IMR-90 (cell line): ENCODE data around the gene RNF14. TPM values are rescaled to one million over a fixed set of nuclear protein-coding genes. Genes with fewer than 3 reads are reported as not detected.

Experiments used
- ATAC-seq: fragments of 200-7000 bp; cut with Tn5 transposase; 2 replicates; pipeline ENCODE4 v1.9.1; 2020; ENCODE audit warnings: low read depth, mild to moderate bottlenecking, moderate library complexity
- BruUV-seq: library from RNA; stranded (reverse); fragments of 400-500 nt; replicated peaks from 2 replicates; lab custom pipeline; 2021; lab: Mats Ljungman, UMichigan
- CTCF ChIA-PET: fragments of 300-600 bp; formaldehyde crosslinking; extraction: SDS; loops from one replicate; lab custom pipeline; 2021; ENCODE audit warnings: antibody characterized with exemption; lab: Yijun Ruan, JAX
- POLR2A ChIA-PET: fragments of 300-600 bp; sonication (Branson Sonifier 250); formaldehyde crosslinking; loops from one replicate; lab custom pipeline; 2022; ENCODE audit warnings: antibody characterized with exemption; ENCODE audit not compliant: unreplicated experiment; lab: Charles Lee
- DNase-seq: peaks from one replicate; pipeline ENCODE4 v3.0.0; 2013
- H2AFZ ChIP-seq: replicated peaks from 2 replicates; pipeline ENCODE3; 2013; ENCODE audit warnings: low read length, mild to moderate bottlenecking; ENCODE audit not compliant: poor library complexity
- H2AK5ac ChIP-seq: 2 replicates; pipeline ENCODE4 v1.6.1; 2013; ENCODE audit warnings: low read depth, low read length, inconsistent platforms
- H2AK9ac ChIP-seq: replicated peaks from 2 replicates; pipeline ENCODE3; 2013; ENCODE audit warnings: mild to moderate bottlenecking, low read depth, low read length, moderate library complexity; ENCODE audit not compliant: poor library complexity
- H2BK120ac ChIP-seq: 2 replicates; pipeline ENCODE4 v1.6.1; 2013; ENCODE audit warnings: low read depth, low read length, inconsistent platforms
- H2BK15ac ChIP-seq: 3 replicates; pipeline ENCODE4 v1.6.1; 2013; ENCODE audit warnings: low read depth, low read length, inconsistent platforms
- H2BK20ac ChIP-seq: 2 replicates; pipeline ENCODE4 v1.6.1; 2013; ENCODE audit warnings: low read depth, mild to moderate bottlenecking, inconsistent platforms, low read length, moderate library complexity
- H2BK5ac ChIP-seq: 2 replicates; pipeline ENCODE4 v1.6.1; 2013; ENCODE audit warnings: mild to moderate bottlenecking, low read depth, low read length, inconsistent platforms; ENCODE audit not compliant: poor library complexity, severe bottlenecking
- H3K14ac ChIP-seq: replicated peaks from 2 replicates; pipeline ENCODE4 v1.6.1; 2013; ENCODE audit warnings: low read depth, low read length, inconsistent platforms
- H3K18ac ChIP-seq: 2 replicates; pipeline ENCODE4 v1.6.1; 2013; ENCODE audit warnings: low read depth, low read length, control low read depth
- H3K23ac ChIP-seq: 2 replicates; pipeline ENCODE4 v1.6.1; 2013; ENCODE audit warnings: low read depth, low read length, inconsistent platforms
- H3K27ac ChIP-seq: 2 replicates; pipeline ENCODE4 v1.5.1; 2013; ENCODE audit warnings: mild to moderate bottlenecking, control low read depth, low read length; ENCODE audit not compliant: insufficient read depth
- H3K27me3 ChIP-seq: 2 replicates; pipeline ENCODE4 v1.6.1; 2013; ENCODE audit warnings: low read length; ENCODE audit not compliant: control insufficient read depth, insufficient read depth
- H3K36me3 ChIP-seq: 2 replicates; pipeline ENCODE4 v1.6.1; 2013; ENCODE audit warnings: low read length, mixed read lengths; ENCODE audit not compliant: control insufficient read depth, insufficient read depth
- H3K4ac ChIP-seq: 2 replicates; pipeline ENCODE4 v1.6.1; 2013; ENCODE audit warnings: low read depth, low read length, inconsistent platforms
- H3K4me1 ChIP-seq: 2 replicates; pipeline ENCODE4 v1.6.1; 2013; ENCODE audit warnings: low read length, mixed read lengths; ENCODE audit not compliant: control insufficient read depth, insufficient read depth
- H3K4me2 ChIP-seq: 2 replicates; pipeline ENCODE4 v1.6.1; 2013; ENCODE audit warnings: low read depth, mild to moderate bottlenecking, control low read depth, low read length, moderate library complexity
- H3K4me3 ChIP-seq: 2 replicates; pipeline ENCODE4 v1.5.1; 2013; ENCODE audit warnings: low read depth, mild to moderate bottlenecking, control low read depth, low read length, moderate library complexity; ENCODE audit not compliant: insufficient read depth
- H3K56ac ChIP-seq: 2 replicates; pipeline ENCODE4 v1.6.1; 2013; ENCODE audit warnings: low read length, inconsistent platforms; ENCODE audit not compliant: insufficient read depth; ENCODE audit errors: extremely low read depth
- H3K79me1 ChIP-seq, 2 experiments: 2 replicates each; pipeline ENCODE4 v1.6.1; 2013; ENCODE audit warnings: low read length in 2 of 2, inconsistent platforms in 1 of 2, low read depth in 1 of 2
- H3K9ac ChIP-seq: 2 replicates; pipeline ENCODE4 v1.6.1; 2013; ENCODE audit warnings: low read depth, low read length, control low read depth
- H3K9me1 ChIP-seq: 2 replicates; pipeline ENCODE4 v1.6.1; 2013; ENCODE audit warnings: low read length, inconsistent platforms; ENCODE audit not compliant: insufficient read depth
- H3K9me3 ChIP-seq: 2 replicates; pipeline ENCODE4 v1.6.1; 2013; ENCODE audit warnings: low read length; ENCODE audit not compliant: control insufficient read depth, insufficient read depth
- H4K20me1 ChIP-seq: 2 replicates; pipeline ENCODE4 v1.6.1; 2013; ENCODE audit warnings: low read length, inconsistent platforms; ENCODE audit not compliant: insufficient read depth
- H4K5ac ChIP-seq: 2 replicates; pipeline ENCODE4 v1.6.1; 2013; ENCODE audit warnings: mild to moderate bottlenecking, low read depth, low read length, control low read depth
- H4K8ac ChIP-seq, 2 experiments: 2 replicates each; pipeline ENCODE4 v1.6.1; 2013; ENCODE audit warnings: low read depth in 2 of 2, low read length in 2 of 2, control low read depth in 1 of 2, inconsistent platforms in 1 of 2
- H4K91ac ChIP-seq: 2 replicates; pipeline ENCODE4 v1.6.1; 2013; ENCODE audit warnings: low read depth, low read length, inconsistent platforms; ENCODE audit not compliant: insufficient read depth
- BHLHE40 ChIP-seq: fragments of 150-350 bp; IDR thresholded peaks from 2 replicates; pipeline ENCODE4 v1.6.1; 2016; ENCODE audit warnings: mild to moderate bottlenecking, low read depth, low read length
- CEBPB ChIP-seq: IDR thresholded peaks from 2 replicates; pipeline ENCODE4 v1.6.1; 2012; ENCODE audit warnings: low read depth, low read length, improper control_type of control experiment
- CHD1 ChIP-seq: IDR thresholded peaks from 2 replicates; pipeline ENCODE4 v1.6.1; 2012; ENCODE audit warnings: low read depth, low read length, improper control_type of control experiment
- FOS ChIP-seq: fragments of 150-350 bp; IDR thresholded peaks from 2 replicates; pipeline ENCODE4 v1.6.1; 2016; ENCODE audit warnings: low read depth, low read length
- MAFK ChIP-seq: IDR thresholded peaks from 2 replicates; pipeline ENCODE4 v1.6.1; 2012; ENCODE audit warnings: low read depth, low read length, improper control_type of control experiment
- MAZ ChIP-seq: IDR thresholded peaks from 2 replicates; pipeline ENCODE4 v1.6.1; 2012; ENCODE audit warnings: low read depth, mild to moderate bottlenecking, low read length, improper control_type of control experiment, moderate library complexity, borderline replicate concordance
- MXI1 ChIP-seq: IDR thresholded peaks from 2 replicates; pipeline ENCODE4 v1.6.1; 2012; ENCODE audit warnings: low read depth, mild to moderate bottlenecking, low read length, moderate library complexity, borderline replicate concordance
- NFE2L2 ChIP-seq: fragments of 150-350 bp; IDR thresholded peaks from 2 replicates; pipeline ENCODE4 v1.6.1; 2016; ENCODE audit warnings: low read depth, mild to moderate bottlenecking, low read length
- POLR2A ChIP-seq: IDR thresholded peaks from 2 replicates; pipeline ENCODE4 v1.6.1; 2012; ENCODE audit warnings: mild to moderate bottlenecking, low read depth, low read length
- RAD21 ChIP-seq: IDR thresholded peaks from 2 replicates; pipeline ENCODE4 v1.6.1; 2012; ENCODE audit warnings: low read length, improper control_type of control experiment
- RCOR1 ChIP-seq: IDR thresholded peaks from 2 replicates; pipeline ENCODE4 v1.6.1; 2012; ENCODE audit warnings: mild to moderate bottlenecking, low read length, improper control_type of control experiment; ENCODE audit not compliant: insufficient replicate concordance
- RFX5 ChIP-seq: IDR thresholded peaks from 2 replicates; pipeline ENCODE4 v1.8.0; 2012; ENCODE audit warnings: low read depth, mild to moderate bottlenecking, low read length, moderate library complexity
- SMC3 ChIP-seq: fragments of 150-350 bp; IDR thresholded peaks from 2 replicates; pipeline ENCODE4 v1.6.1; 2016; ENCODE audit warnings: low read depth, mild to moderate bottlenecking, antibody characterized with exemption, low read length, moderate library complexity
- WGBS, 2 experiments: methylation state at CpG; one replicate each; pipeline versions ENCODE4 v1.1.5 to v1.1.7; 2013; ENCODE audit warnings: missing lambda C conversion rate in 2 of 2; ENCODE audit not compliant: insufficient read length in 1 of 2; ENCODE audit errors: extremely low coverage in 2 of 2; 5-methylcytosine and 5-hydroxymethylcytosine counted together
- dilution Hi-C: fragments of 300-500 bp; cut with HindIII; formaldehyde crosslinking; loops from one replicate; pipeline ENCODE4 v1.14.3; 2018; ENCODE audit warnings: low sequenced_read_pairs; ENCODE audit not compliant: unreplicated experiment
- in situ Hi-C: fragments of 300-500 bp; cut with MboI; formaldehyde crosslinking; loops from 3 replicates; pipeline ENCODE4 v1.14.3; 2019; ENCODE audit warnings: low sequenced_read_pairs, inconsistent platforms, mixed read lengths
- intact Hi-C: fragments of 100-400 bp; cut with micrococcal nuclease; formaldehyde crosslinking; loops from 2 replicates; pipeline ENCODE4 v1.10.0; 2022
- polyA plus RNA-seq, 3 experiments: library from polyadenylated mRNA; depleted of rRNA; stranded (reverse); fragments of >200 nt; gene quantifications; 2 replicates each; pipeline ENCODE4 v1.2.3, GENCODE V29; 2012; ENCODE audit warnings: low replicate concordance in 1 of 3
- total RNA-seq: library from RNA; depleted of rRNA; stranded (reverse); fragments of >200 nt; gene quantifications from 2 replicates; pipeline ENCODE4 v1.2.3, GENCODE V29; 2012
- TF ChIP-seq, protein P1 (sequence below): conservative IDR thresholded peaks from 2 replicates; pipeline ENCODE4 v1.5.1; 2012; ENCODE audit warnings: mild to moderate bottlenecking, low read depth, low read length, improper control_type of control experiment
- TF ChIP-seq, protein P2 (sequence below): fragments of 150-350 bp; IDR thresholded peaks from 2 replicates; pipeline ENCODE4 v1.6.1; 2016; ENCODE audit warnings: low read depth, mild to moderate bottlenecking, low read length, moderate library complexity, borderline replicate concordance
- TF ChIP-seq, protein P3 (sequence below): fragments of 150-350 bp; IDR thresholded peaks from 2 replicates; pipeline ENCODE4 v1.6.1; 2017; ENCODE audit warnings: mild to moderate bottlenecking, antibody characterized with exemption, low read length, low read depth

RNF14 gene
- total and polyA plus RNA-seq, 2 of the 4 experiments (the other 2 are of a cell fraction), result 36.1 to 106 TPM

DNA sequence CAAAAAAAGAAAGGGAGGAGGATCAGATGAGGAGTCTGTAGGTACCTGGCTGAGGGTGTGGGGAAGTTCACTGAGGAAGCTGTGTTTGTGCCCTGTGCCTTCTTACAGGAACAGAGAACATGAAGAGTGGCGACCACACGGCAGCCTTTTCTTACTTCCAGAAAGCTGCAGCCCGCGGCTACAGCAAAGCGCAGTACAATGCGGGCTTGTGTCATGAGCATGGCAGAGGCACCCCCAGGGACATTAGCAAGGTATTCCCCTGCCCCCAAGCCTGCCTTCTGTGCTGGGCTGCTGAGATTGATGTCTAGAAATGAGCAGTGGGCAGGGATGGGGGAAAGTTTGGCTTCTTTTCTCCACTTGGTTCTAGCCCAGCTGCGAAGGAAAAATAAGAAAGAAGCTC is 35.8 kb upstream of the RNF14 start:
- TF ChIP-seq RCOR1 (no peak), MAFK (no peak), FOS (no peak), POLR2A (no peak), NFE2L2 (no peak), CHD1 (no peak), MXI1 (no peak), MAZ (no peak), CEBPB (no peak), SMC3 (no peak), RAD21 (no peak), RFX5 (no peak), BHLHE40 (no peak)
- TF ChIP-seq, protein P1, sequence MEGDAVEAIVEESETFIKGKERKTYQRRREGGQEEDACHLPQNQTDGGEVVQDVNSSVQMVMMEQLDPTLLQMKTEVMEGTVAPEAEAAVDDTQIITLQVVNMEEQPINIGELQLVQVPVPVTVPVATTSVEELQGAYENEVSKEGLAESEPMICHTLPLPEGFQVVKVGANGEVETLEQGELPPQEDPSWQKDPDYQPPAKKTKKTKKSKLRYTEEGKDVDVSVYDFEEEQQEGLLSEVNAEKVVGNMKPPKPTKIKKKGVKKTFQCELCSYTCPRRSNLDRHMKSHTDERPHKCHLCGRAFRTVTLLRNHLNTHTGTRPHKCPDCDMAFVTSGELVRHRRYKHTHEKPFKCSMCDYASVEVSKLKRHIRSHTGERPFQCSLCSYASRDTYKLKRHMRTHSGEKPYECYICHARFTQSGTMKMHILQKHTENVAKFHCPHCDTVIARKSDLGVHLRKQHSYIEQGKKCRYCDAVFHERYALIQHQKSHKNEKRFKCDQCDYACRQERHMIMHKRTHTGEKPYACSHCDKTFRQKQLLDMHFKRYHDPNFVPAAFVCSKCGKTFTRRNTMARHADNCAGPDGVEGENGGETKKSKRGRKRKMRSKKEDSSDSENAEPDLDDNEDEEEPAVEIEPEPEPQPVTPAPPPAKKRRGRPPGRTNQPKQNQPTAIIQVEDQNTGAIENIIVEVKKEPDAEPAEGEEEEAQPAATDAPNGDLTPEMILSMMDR, result no peak
- TF ChIP-seq, protein P2, sequence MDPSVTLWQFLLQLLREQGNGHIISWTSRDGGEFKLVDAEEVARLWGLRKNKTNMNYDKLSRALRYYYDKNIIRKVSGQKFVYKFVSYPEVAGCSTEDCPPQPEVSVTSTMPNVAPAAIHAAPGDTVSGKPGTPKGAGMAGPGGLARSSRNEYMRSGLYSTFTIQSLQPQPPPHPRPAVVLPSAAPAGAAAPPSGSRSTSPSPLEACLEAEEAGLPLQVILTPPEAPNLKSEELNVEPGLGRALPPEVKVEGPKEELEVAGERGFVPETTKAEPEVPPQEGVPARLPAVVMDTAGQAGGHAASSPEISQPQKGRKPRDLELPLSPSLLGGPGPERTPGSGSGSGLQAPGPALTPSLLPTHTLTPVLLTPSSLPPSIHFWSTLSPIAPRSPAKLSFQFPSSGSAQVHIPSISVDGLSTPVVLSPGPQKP, result no peak
- TF ChIP-seq, protein P3, sequence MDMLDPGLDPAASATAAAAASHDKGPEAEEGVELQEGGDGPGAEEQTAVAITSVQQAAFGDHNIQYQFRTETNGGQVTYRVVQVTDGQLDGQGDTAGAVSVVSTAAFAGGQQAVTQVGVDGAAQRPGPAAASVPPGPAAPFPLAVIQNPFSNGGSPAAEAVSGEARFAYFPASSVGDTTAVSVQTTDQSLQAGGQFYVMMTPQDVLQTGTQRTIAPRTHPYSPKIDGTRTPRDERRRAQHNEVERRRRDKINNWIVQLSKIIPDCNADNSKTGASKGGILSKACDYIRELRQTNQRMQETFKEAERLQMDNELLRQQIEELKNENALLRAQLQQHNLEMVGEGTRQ, result no peak
- H4K20me1 ChIP-seq, result no peaks in the 10 kb centered on the region; the same call in 1 of the 2 replicates
- no peaks in the 10 kb centered on the region for H3K4me1 ChIP-seq
- no peak overlapping the region for H4K8ac ChIP-seq
- H2AK9ac ChIP-seq, result no peak overlapping the region
- no peaks in the 10 kb centered on the region for H3K9me1 ChIP-seq
- H2AK5ac ChIP-seq, result no peak overlapping the region
- no peak for ATAC-seq
- no peak overlapping the region for H3K56ac ChIP-seq
- no peak overlapping the region for H2BK15ac ChIP-seq
- H3K18ac ChIP-seq, result no peak overlapping the region
- intact Hi-C loops, result no loop called here
- in situ Hi-C loops, result no loop called here
- H3K9me3 ChIP-seq, result no peaks in the 10 kb centered on the region
- H3K4ac ChIP-seq, result no peak overlapping the region
- no peak overlapping the region for H2BK20ac ChIP-seq
- H3K4me2 ChIP-seq, result no peak overlapping the region
- WGBS, 2 experiments, result 100% methylated on average over 2 of the region's 7 CpGs; no CpG with 5 or more reads in 1 of the 2 experiments
- no peak overlapping the region for H2BK120ac ChIP-seq
- H3K23ac ChIP-seq, result no peak overlapping the region
- no peak for DNase-seq
- CTCF ChIA-PET, result no interaction called here
- no peak overlapping the region for H2AFZ ChIP-seq
- H3K27ac ChIP-seq, result no peak overlapping the region
- POLR2A ChIA-PET, result no interaction called here
- BruUV-seq, result no TSS peak
- H3K36me3 ChIP-seq, result peaks cover 60% of the 10 kb centered on the region
- no peak overlapping the region for H4K5ac ChIP-seq
- dilution Hi-C loops, result no loop called here
- peaks cover 2 to 4% of the 10 kb centered on the region in 2 experiments; a peak in 1 of 4 replicates for H3K79me1 ChIP-seq
- no peaks in the 10 kb centered on the region for H3K27me3 ChIP-seq
- H2BK5ac ChIP-seq, result no peak overlapping the region
- no peak overlapping the region for H3K4me3 ChIP-seq
- H4K91ac ChIP-seq, result no peak overlapping the region
- no peak overlapping the region for H3K9ac ChIP-seq
- no peak overlapping the region for H3K14ac ChIP-seq
